ENCODE results near the gene DCST2. TPM values are rescaled to one million over a fixed set of nuclear protein-coding genes. Genes with fewer than 3 reads are reported as not detected.

Gene DCST2
- total RNA-seq, 4 donors from 2014 or later, result 0.07 to 1.6 TPM; not detected in 2

GRCh38 chr1:155042789-155043188 is 9.2 kb upstream of the DCST2 start:
- H3K36me3 ChIP-seq, result no peaks in the 10 kb centered on the region
- H3K27me3 ChIP-seq, result no peaks in the 10 kb centered on the region
- no peaks in the 10 kb centered on the region for H3K9me3 ChIP-seq
- H3K4me1 ChIP-seq, result no peaks in the 10 kb centered on the region
- no peak for DNase-seq
- intact Hi-C loops (cut with DNase I; ENCODE audit: low total_unique reads), result no loop called here
- no peak overlapping the region for H3K27ac ChIP-seq
- TF ChIP-seq CTCF (IDR thresholded peaks at IDR 0.05), result no peak
- TF ChIP-seq POLR2A (IDR thresholded peaks at IDR 0.05), result no peak
- H3K4me3 ChIP-seq, result no peak overlapping the region

- Histone ChIP-seq H3K27me3 (no peaks in the 10 kb centered on the region), H3K36me3 (no peaks in the 10 kb centered on the region), H3K9me3 (no peaks in the 10 kb centered on the region), H3K4me1 (no peaks in the 10 kb centered on the region), H3K27ac (no peak overlapping the region), H3K4me3 (no peak overlapping the region)
- DNase-seq, result no peak
- TF ChIP-seq POLR2A (IDR thresholded peaks at IDR 0.05) (no peak), CTCF (IDR thresholded peaks at IDR 0.05) (no peak)
- intact Hi-C loops (cut with DNase I; ENCODE audit: low total_unique reads), result no loop called here
These were observed 6.9 kb upstream of the DCST2 start for GRCh38 chr1:155040358-155041093.

- H3K27ac ChIP-seq, result no peak overlapping the region
- H3K4me3 ChIP-seq, result no peak overlapping the region
- no peaks in the 10 kb centered on the region for H3K9me3 ChIP-seq
- H3K4me1 ChIP-seq, result no peaks in the 10 kb centered on the region
- no peaks in the 10 kb centered on the region for H3K36me3 ChIP-seq
- intact Hi-C loops (cut with DNase I; ENCODE audit: low total_unique reads), result no loop called here
- no peak for DNase-seq
- no peaks in the 10 kb centered on the region for H3K27me3 ChIP-seq
- TF ChIP-seq CTCF (IDR thresholded peaks at IDR 0.05) (no peak), POLR2A (IDR thresholded peaks at IDR 0.05) (no peak)
These were observed 5.7 kb upstream of the DCST2 start for GRCh38 chr1:155039308-155039669.

- H3K4me3 ChIP-seq, result no peak overlapping the region
- no peak for TF ChIP-seq POLR2A (IDR thresholded peaks at IDR 0.05)
- no peak for TF ChIP-seq CTCF (IDR thresholded peaks at IDR 0.05)
- no peak overlapping the region for H3K27ac ChIP-seq
- no peak for DNase-seq
- intact Hi-C loops (cut with DNase I; ENCODE audit: low total_unique reads), result no loop called here
- H3K36me3 ChIP-seq, result no peaks in the 10 kb centered on the region
- no peaks in the 10 kb centered on the region for H3K9me3 ChIP-seq
- no peaks in the 10 kb centered on the region for H3K4me1 ChIP-seq
- H3K27me3 ChIP-seq, result no peaks in the 10 kb centered on the region
These were observed 5.2 kb upstream of the DCST2 start for GRCh38 chr1:155038602-155039307.

- no peak for TF ChIP-seq CTCF (IDR thresholded peaks at IDR 0.05)
- no peak for TF ChIP-seq POLR2A (IDR thresholded peaks at IDR 0.05)
- intact Hi-C loops (cut with DNase I; ENCODE audit: low total_unique reads), result no loop called here
- no peaks in the 10 kb centered on the region for H3K4me1 ChIP-seq
- H3K9me3 ChIP-seq, result no peaks in the 10 kb centered on the region
- no peak overlapping the region for H3K27ac ChIP-seq
- H3K27me3 ChIP-seq, result no peaks in the 10 kb centered on the region
- H3K36me3 ChIP-seq, result no peaks in the 10 kb centered on the region
- DNase-seq, result no peak
- H3K4me3 ChIP-seq, result no peak overlapping the region
These were observed 4.4 kb upstream of the DCST2 start for GRCh38 chr1:155037851-155038441.
